K562 (cell line): Measurements from ENCODE around the gene DPH6.

Experiments
- ARNT ChIP-seq, 2 experiments: fragments of 450-650 bp; IDR thresholded peaks; 2 replicates each; pipeline ENCODE4 v1.6.1; 2016; ENCODE audit warnings: mild to moderate bottlenecking in 1 of 2
- ASH1L ChIP-seq: fragments of 450-650 bp; IDR thresholded peaks from 2 replicates; pipeline ENCODE4 v1.6.1; 2018; ENCODE audit warnings: borderline replicate concordance, mild to moderate bottlenecking, low read depth; ENCODE audit not compliant: partially characterized antibody
- EP300 ChIP-seq: IDR thresholded peaks from 2 replicates; pipeline ENCODE4 v1.6.1; 2012; ENCODE audit warnings: low read length, improper control_type of control experiment
- JUND ChIP-seq, 2 experiments: IDR thresholded peaks; 2 replicates in 1 of 2; 3 replicates in 1 of 2; pipeline ENCODE4 v1.6.1; 2011; ENCODE audit warnings: borderline replicate concordance in 2 of 2, low read depth in 2 of 2, low read length in 2 of 2, improper control_type of control experiment in 1 of 2, missing biosample characterization in 1 of 2, missing genetic modification characterization in 1 of 2, missing genetic modification reagents in 1 of 2
- PRPF4 ChIP-seq: fragments of 200-400 bp; formaldehyde crosslinking; IDR thresholded peaks from one replicate; pipeline ENCODE4 v1.6.1; 2017; ENCODE audit warnings: low read length, low read depth, mild to moderate bottlenecking; ENCODE audit not compliant: insufficient read depth, poor library complexity, severe bottlenecking
- SP1 ChIP-seq: sonication (generic); formaldehyde crosslinking; IDR thresholded peaks from 2 replicates; pipeline ENCODE4 v1.8.1; 2022; ENCODE audit warnings: mild to moderate bottlenecking, missing genetic modification reagents
- STAT5A ChIP-seq: IDR thresholded peaks from 2 replicates; pipeline ENCODE4 v1.6.1; 2012; ENCODE audit warnings: low read length, inconsistent platforms, borderline replicate concordance
- ZNF224 ChIP-seq: sonication (generic); formaldehyde crosslinking; IDR thresholded peaks from 2 replicates; pipeline ENCODE4 v1.8.0; 2022; ENCODE audit warnings: mild to moderate bottlenecking, missing genetic modification reagents
- TF ChIP-seq, protein P1 (sequence below), 2 experiments: fragments of 450-650 bp; IDR thresholded peaks; 2 replicates each; pipeline ENCODE4 v1.6.1; 2016

DNA sequence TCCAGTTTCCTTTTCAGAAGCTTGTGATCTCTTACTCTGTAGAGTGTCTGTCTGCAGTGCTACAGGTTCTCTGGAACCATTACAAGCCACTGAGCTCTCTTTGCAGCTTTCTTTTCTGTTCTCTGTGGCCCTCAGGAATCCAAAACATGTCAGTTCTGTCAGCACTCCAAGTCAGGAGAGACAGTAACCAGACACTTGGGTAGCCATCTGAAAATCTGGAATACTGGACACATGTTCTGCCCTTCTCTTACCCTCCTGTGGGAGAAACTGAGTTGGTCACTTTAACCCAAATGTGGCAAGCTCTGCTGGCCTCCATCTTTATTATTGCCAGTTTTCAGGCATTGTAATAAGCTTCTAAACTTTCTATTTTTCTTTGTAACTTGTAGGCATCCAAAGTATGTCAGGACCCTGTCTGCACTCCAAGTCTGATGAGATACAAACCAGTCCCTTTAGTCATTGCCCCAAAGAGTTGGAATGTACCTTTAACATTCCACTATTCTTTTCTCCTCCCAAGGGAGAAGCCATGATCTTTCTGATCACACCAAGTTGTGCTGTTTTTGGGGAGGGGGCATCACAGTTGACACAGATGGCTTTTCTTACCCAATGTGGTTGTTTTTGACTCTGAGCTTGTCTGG lies 183.7 kb downstream of the DPH6 start:
- TF ChIP-seq ARNT (IDR thresholded peaks at IDR 0.05) (no peak), ASH1L (no peak), PRPF4 (no peak), SP1 (CRISPR knock-in tag) (no peak), STAT5A (no peak), ZNF224 (no peak), JUND (IDR thresholded peaks at IDR 0.05; ENCODE audit: borderline replicate concordance, low read depth, low read length) (no peak), JUND (tag; IDR thresholded peaks at IDR 0.05; ENCODE audit: borderline replicate concordance, low read depth, low read length) (no peak), EP300 (no peak)
- TF ChIP-seq, protein P1, sequence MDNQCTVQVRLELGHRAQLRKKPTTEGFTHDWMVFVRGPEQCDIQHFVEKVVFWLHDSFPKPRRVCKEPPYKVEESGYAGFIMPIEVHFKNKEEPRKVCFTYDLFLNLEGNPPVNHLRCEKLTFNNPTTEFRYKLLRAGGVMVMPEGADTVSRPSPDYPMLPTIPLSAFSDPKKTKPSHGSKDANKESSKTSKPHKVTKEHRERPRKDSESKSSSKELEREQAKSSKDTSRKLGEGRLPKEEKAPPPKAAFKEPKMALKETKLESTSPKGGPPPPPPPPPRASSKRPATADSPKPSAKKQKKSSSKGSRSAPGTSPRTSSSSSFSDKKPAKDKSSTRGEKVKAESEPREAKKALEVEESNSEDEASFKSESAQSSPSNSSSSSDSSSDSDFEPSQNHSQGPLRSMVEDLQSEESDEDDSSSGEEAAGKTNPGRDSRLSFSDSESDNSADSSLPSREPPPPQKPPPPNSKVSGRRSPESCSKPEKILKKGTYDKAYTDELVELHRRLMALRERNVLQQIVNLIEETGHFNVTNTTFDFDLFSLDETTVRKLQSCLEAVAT (IDR thresholded peaks at IDR 0.05): no peak
